HEK293T (cell line): ENCODE data around the gene PURB.
A peak's percentile ranks its signal among the peaks of the same experiment; 100 is the strongest.
"Not testable (repeated sequence)": the region's sequence is repeated elsewhere in the genome, so short reads cannot be mapped to it uniquely, and the experiment has no call there.

ENCODE experiments used
- CTCF ChIA-PET: fragments of 350-600 bp; formaldehyde crosslinking; extraction: SDS; loops from one replicate; lab custom pipeline; 2021; ENCODE audit warnings: antibody characterized with exemption, inconsistent platforms; lab: Yijun Ruan, JAX
- POLR2A ChIA-PET: fragments of 350-600 bp; formaldehyde crosslinking; extraction: SDS; loops from one replicate; lab custom pipeline; 2020; ENCODE audit warnings: antibody characterized with exemption, inconsistent platforms; lab: Yijun Ruan, JAX
- DNase-seq: peaks from one replicate; pipeline ENCODE4 v3.0.0; 2012; ENCODE audit warnings: mixed read lengths; ENCODE audit errors: extremely low spot score
- ARNT ChIP-seq: fragments of 450-650 bp; IDR thresholded peaks from 2 replicates; pipeline ENCODE4 v1.6.1; 2017; ENCODE audit warnings: mild to moderate bottlenecking
- BHLHE40 ChIP-seq: fragments of 450-650 bp; IDR thresholded peaks from 2 replicates; pipeline ENCODE4 v1.6.1; 2016; ENCODE audit warnings: mild to moderate bottlenecking, moderate library complexity, borderline replicate concordance
- CTBP1 ChIP-seq: fragments of 450-650 bp; IDR thresholded peaks from 2 replicates; pipeline ENCODE4 v1.6.1; 2016; ENCODE audit warnings: borderline replicate concordance
- ELF4 ChIP-seq: fragments of 450-650 bp; IDR thresholded peaks from 2 replicates; pipeline ENCODE4 v1.6.1; 2017; ENCODE audit warnings: antibody characterized with exemption
- FOXA1 ChIP-seq: fragments of 450-650 bp; IDR thresholded peaks from 2 replicates; pipeline ENCODE4 v1.6.1; 2016; ENCODE audit warnings: mild to moderate bottlenecking
- FOXK2 ChIP-seq: fragments of 450-650 bp; IDR thresholded peaks from 2 replicates; pipeline ENCODE4 v1.6.1; 2016; ENCODE audit warnings: mild to moderate bottlenecking
- FOXM1 ChIP-seq: fragments of 450-650 bp; IDR thresholded peaks from 2 replicates; pipeline ENCODE4 v1.6.1; 2017; ENCODE audit warnings: mild to moderate bottlenecking, borderline replicate concordance
- HDGF ChIP-seq: fragments of 450-650 bp; IDR thresholded peaks from 2 replicates; pipeline ENCODE4 v1.6.1; 2017; ENCODE audit warnings: antibody characterized with exemption, borderline replicate concordance
- L3MBTL2 ChIP-seq: fragments of 450-650 bp; conservative IDR thresholded peaks from 2 replicates; pipeline ENCODE4 v1.6.1; 2016; ENCODE audit warnings: mild to moderate bottlenecking
- LEF1 ChIP-seq: fragments of 450-650 bp; IDR thresholded peaks from 2 replicates; pipeline ENCODE4 v1.6.1; 2017; ENCODE audit warnings: mild to moderate bottlenecking, borderline replicate concordance
- NFRKB ChIP-seq: fragments of 450-650 bp; IDR thresholded peaks from 2 replicates; pipeline ENCODE4 v1.6.1; 2016; ENCODE audit warnings: mild to moderate bottlenecking, moderate library complexity
- PKNOX1 ChIP-seq: fragments of 450-650 bp; IDR thresholded peaks from 2 replicates; pipeline ENCODE4 v1.6.1; 2016
- SP1 ChIP-seq: fragments of 450-650 bp; IDR thresholded peaks from 2 replicates; pipeline ENCODE4 v1.6.1; 2017
- SUZ12 ChIP-seq: fragments of 450-650 bp; IDR thresholded peaks from 2 replicates; pipeline ENCODE4 v1.6.1; 2016; ENCODE audit warnings: mild to moderate bottlenecking
- TARDBP ChIP-seq: fragments of 450-650 bp; IDR thresholded peaks from 2 replicates; pipeline ENCODE4 v1.6.1; 2016
- ZNF384 ChIP-seq: fragments of 450-650 bp; IDR thresholded peaks from 2 replicates; pipeline ENCODE4 v1.6.1; 2016

The PURB gene

GRCh38 chr7:44885394-44886317 is at the start of gene PURB:
PURB (minus strand) TSS chr7:44885530; CDS start chr7:44885348, 182 bp downstream.
- ChIA-PET CTCF (interaction anchor here (0.6 to 1.6 kb wide), 3 partner anchors 9 to 578 kb away, joined by 3 read pairs; no protein-coding TSS in a partner anchor), POLR2A (interaction anchor here (0.8 to 3.0 kb wide), 21 partner anchors 9 to 312 kb away, joined by 3 to 39 read pairs (median 6); partner anchors contain the start of genes DDX56, H2AZ2, TBRG4 and TMED4)
- peak; percentile 94 for DNase-seq
- TF ChIP-seq L3MBTL2 (peak; percentile 89), HDGF (no peak), ARNT (peak; percentile 4; the same call in 1 of the 2 replicates)

- DNase-seq, result no peak
- TF ChIP-seq BHLHE40, result no peak
- TF ChIP-seq PKNOX1, result no peak
- TF ChIP-seq CTBP1, result no peak
- no peak for TF ChIP-seq NFRKB
- TF ChIP-seq HDGF, result no peak
- TF ChIP-seq FOXK2, result no peak
- no peak for TF ChIP-seq SUZ12
- no peak for TF ChIP-seq ELF4
- TF ChIP-seq FOXA1, result no peak
- TF ChIP-seq TARDBP, result no peak
- TF ChIP-seq ZNF384, result no peak
- ChIA-PET POLR2A (no interaction called here), CTCF (no interaction called here)
These were observed 49.7 kb upstream of the PURB start for GRCh38 chr7:44935016-44935415.

GRCh38 chr7:44934510-44934909 is 49.2 kb upstream of the PURB start:
- CTCF ChIA-PET, DNase-seq, POLR2A ChIA-PET: not testable (repeated sequence)

GRCh38 chr7:44930921-44931320 is 45.6 kb upstream of the PURB start:
- no peak for DNase-seq
- CTCF ChIA-PET, result no interaction called here
- POLR2A ChIA-PET, result no interaction called here
- TF ChIP-seq TARDBP, result no peak
- TF ChIP-seq CTBP1, result no peak
- no peak for TF ChIP-seq FOXM1
- TF ChIP-seq ELF4, result no peak
- TF ChIP-seq FOXK2, result no peak
- no peak for TF ChIP-seq BHLHE40
- TF ChIP-seq NFRKB, result no peak
- TF ChIP-seq PKNOX1, result no peak
- no peak for TF ChIP-seq FOXA1
- TF ChIP-seq ZNF384, result no peak
- no peak for TF ChIP-seq HDGF
- TF ChIP-seq LEF1, result no peak
- no peak for TF ChIP-seq L3MBTL2
- TF ChIP-seq ARNT, result no peak
- no peak for TF ChIP-seq SP1

- CTCF ChIA-PET, result no interaction called here
These were observed 37.0 kb upstream of the PURB start for GRCh38 chr7:44922351-44922694.

GRCh38 chr7:44921607-44922350 is 36.4 kb upstream of the PURB start:
- peak; percentile 80 for DNase-seq
- ChIA-PET CTCF (no interaction called here), POLR2A (no interaction called here)
- no peak for TF ChIP-seq TARDBP
- no peak for TF ChIP-seq FOXM1
- TF ChIP-seq NFRKB, result no peak
- peak; percentile 28; the same call in 1 of the 2 replicates for TF ChIP-seq L3MBTL2
- TF ChIP-seq ELF4, result no peak

More at GRCh38 chr7:44922351-44922694, 37.0 kb upstream of the PURB start:
- TF ChIP-seq NFRKB, result no peak
- TF ChIP-seq SUZ12, result no peak
- no peak for TF ChIP-seq ELF4
- TF ChIP-seq CTBP1, result no peak
- TF ChIP-seq SP1, result no peak
- TF ChIP-seq PKNOX1, result no peak
- DNase-seq, result no peak
- POLR2A ChIA-PET, result no interaction called here
